AG09309 (cell line): ENCODE measurements around the gene ZIK1.

Source experiments
- DNase-seq: peaks from one replicate; pipeline ENCODE4 v3.0.0-alpha.2; 2010; ENCODE audit warnings: low read depth
- H3K4me3 ChIP-seq: 2 replicates; pipeline ENCODE4 v1.5.1; 2011; ENCODE audit warnings: mild to moderate bottlenecking, low read depth, low read length, moderate library complexity; ENCODE audit not compliant: control insufficient read depth
- CTCF ChIP-seq: IDR thresholded peaks from 2 replicates; pipeline ENCODE4 v1.5.1; 2011; ENCODE audit warnings: mild to moderate bottlenecking, low read depth, low read length, inconsistent platforms; ENCODE audit not compliant: insufficient read depth, control insufficient read depth; ENCODE audit errors: missing control alignments

The ZIK1 gene

GRCh38 chr19:57572415-57572947 is 11.5 kb upstream of the ZIK1 start:
- DNase-seq: no peak
- no peak for TF ChIP-seq CTCF

GRCh38 chr19:57576661-57577060 is 7.3 kb upstream of the ZIK1 start:
- no peak for DNase-seq
- no peak for TF ChIP-seq CTCF
- no peak overlapping the region for H3K4me3 ChIP-seq

More at GRCh38 chr19:57572415-57572947, 11.5 kb upstream of the ZIK1 start:
- no peak overlapping the region for H3K4me3 ChIP-seq

- TF ChIP-seq CTCF: peak; percentile 22
- peak within 1 kb of the TSS; percentile 91 for H3K4me3 ChIP-seq
- DNase-seq: peak; percentile 96
Measured at GRCh38 chr19:57578487-57579205, 5.3 kb upstream of the ZIK1 start, which contains the start of gene ZNF416. TSS of gene ZNF416 (minus strand) at chr19:57578911. CDS start at chr19:57578704, 207 bp downstream.

- DNase-seq: no peak
- H3K4me3 ChIP-seq: peak overlapping the region; percentile 88
- TF ChIP-seq CTCF: no peak
Measured at GRCh38 chr19:57583104-57583520, 833 bp upstream of the ZIK1 start.

- no peak for TF ChIP-seq CTCF
- H3K4me3 ChIP-seq: no peak overlapping the region
- peak; percentile 80 for DNase-seq
Measured at GRCh38 chr19:57587529-57587928, 3.6 kb downstream of the ZIK1 start.

- TF ChIP-seq CTCF: no peak
- DNase-seq: no peak
- peak overlapping the region; percentile 80 for H3K4me3 ChIP-seq
Measured at GRCh38 chr19:57599377-57599760, 15.4 kb downstream of the ZIK1 start.
